NK-92 (cell line): ENCODE data around the gene TEX50.
"Not testable (repeated sequence)": the region's sequence is repeated elsewhere in the genome, so short reads cannot be mapped to it uniquely, and the experiment has no call there.

ENCODE experiments used
- DNase-seq: peaks from one replicate; lab custom pipeline; 2025; ENCODE audit not compliant: unreplicated experiment; lab: John Stamatoyannopoulos, UW

The TEX50 gene

DNA sequence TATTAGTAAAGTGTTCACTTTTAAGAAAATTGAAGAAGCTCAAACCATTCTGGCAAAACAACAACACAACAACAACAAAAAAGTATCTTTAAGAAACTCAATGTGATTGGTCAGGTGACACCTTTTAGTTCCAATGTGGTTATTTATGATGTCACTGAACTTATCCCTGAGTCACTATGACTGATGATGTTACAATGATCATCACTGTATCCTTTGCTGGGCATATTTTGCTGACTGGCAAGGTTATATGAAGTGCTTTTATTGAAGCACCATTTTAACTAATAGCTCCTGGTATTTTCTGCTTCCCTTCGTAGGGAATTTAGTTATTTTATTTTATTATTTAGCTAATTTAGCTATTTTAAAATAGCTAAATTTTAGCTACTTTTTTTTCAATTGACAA, at the start of gene TEX50:
Gene TEX50 (plus strand): TSS at position 223 of the 400 bp plus-strand sequence. CDS start 184 bp downstream, outside the sequence.
- DNase-seq = no peak

GRCh38 chr1:173590557-173590956, 44.6 kb upstream of the TEX50 start:
- DNase-seq = no peak

- not testable (repeated sequence) for DNase-seq
These were observed 44.0 kb upstream of the TEX50 start for GRCh38 chr1:173591138-173591537.

DNA sequence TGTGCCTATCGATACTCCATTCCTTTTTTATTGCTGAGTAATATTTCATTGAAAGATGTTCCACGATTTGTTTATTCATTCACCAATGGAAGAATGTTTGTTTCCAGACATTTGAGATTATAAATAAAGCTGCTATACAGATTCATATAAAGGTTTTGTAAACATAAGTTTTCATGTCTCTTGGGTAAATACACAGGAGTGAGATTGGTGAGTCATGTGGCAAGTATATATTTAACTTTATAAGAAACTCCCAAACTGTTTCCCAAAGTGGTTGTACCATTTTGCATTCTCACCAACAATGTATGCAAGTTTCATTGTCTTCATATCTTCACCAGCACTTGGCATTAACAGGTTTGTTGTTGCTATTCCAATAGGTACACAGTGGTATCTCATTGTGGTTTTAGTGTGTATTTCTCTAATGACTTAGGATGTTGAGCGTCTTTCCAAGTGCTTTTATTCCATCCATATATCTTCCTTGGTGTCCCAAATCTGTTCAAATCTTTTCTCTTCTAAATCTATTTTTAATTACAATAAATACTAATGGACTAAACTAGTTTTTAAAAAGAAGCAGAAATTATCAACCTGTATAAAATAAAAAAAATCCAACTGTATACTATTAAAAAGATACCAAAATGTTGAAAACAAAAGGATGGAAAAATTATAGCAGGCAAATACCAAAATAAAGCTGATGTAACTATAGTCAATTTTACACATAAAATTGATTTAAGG, 38.9 kb upstream of the TEX50 start:
- DNase-seq = no peak

DNA sequence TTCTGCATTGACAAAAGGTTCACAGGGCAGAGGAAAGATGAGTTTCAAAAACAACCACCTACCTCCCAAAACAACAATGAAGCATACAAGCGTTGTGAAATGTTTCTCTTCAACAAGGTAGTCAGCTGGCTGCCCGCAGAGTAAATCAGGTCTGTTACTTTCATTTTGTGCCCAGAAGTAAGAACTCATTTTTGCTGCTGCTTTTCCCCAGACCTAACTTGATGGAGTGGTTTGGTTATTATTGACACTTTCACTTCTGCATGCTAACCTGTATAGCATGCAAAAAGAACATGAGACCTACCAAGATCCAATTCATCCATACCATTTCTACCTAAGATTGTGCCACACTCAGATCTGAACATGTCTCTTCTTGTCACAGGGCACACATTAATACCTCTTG, 33.5 kb upstream of the TEX50 start:
- DNase-seq = no peak

DNA sequence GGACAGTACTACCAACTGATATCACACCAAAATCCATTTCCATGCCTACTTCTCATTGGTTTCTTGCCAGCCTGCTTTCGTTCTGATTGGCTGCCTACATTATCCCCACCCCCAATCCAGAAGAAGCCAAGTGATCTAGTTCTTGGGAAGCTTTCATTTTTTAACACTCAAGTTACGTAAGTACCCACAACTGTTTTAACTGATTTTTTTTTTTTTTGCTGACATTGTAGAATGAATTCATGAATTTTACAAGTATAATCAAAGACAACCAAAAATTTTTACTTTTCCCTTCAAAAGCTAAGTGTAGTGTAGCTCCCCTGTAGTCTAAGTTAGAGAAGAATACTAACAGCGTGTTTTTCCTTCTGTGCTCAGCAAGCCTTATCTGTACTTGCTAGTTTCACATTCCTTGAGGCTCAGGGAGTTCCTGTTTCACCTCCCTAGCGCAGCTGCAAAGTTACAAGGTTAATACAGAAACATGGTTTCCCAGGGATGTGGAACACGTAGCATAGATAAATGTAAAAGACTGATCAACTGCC, 32.0 kb upstream of the TEX50 start, which contains the start of gene SLC9C2:
Gene SLC9C2 (minus strand): TSS at position 17 of the 536 bp plus-strand sequence. CDS start 1,296 bp downstream, outside the sequence.
- DNase-seq = no peak

DNA sequence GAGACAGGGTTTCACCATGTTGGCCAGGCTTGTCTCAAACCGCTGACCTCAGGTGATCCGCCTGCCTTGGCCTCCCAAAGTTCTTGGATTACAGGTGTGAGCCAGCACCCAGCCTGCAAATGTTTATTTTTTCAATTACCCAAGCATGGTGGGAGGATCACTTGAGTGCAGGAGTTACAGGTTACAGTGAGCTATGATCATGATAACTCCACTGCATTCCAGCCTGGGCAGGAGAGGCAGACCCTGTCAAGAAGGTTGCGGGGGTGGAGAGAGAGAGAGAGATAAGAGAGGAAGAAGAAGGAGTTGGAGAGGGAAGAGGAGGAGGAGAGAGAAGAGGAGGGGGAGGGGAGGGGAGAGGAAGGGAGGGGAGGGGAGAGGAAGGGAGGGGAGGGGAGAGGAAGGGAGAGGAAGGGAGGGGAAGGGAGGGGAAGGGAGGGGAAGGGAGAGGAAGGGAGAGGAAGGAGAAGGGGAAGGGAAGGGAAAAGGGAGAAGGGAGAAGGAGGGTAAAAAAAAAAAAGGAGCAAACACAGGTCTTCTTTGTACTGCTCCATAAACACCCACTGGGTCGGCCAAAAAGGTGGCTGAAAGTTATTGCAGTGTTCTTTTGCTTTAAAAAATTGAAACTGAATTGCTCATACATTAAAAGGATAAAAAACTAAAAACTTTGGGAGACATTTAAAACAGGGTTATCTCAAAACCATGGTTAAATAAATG, 26.5 kb upstream of the TEX50 start:
- DNase-seq = no peak

DNA sequence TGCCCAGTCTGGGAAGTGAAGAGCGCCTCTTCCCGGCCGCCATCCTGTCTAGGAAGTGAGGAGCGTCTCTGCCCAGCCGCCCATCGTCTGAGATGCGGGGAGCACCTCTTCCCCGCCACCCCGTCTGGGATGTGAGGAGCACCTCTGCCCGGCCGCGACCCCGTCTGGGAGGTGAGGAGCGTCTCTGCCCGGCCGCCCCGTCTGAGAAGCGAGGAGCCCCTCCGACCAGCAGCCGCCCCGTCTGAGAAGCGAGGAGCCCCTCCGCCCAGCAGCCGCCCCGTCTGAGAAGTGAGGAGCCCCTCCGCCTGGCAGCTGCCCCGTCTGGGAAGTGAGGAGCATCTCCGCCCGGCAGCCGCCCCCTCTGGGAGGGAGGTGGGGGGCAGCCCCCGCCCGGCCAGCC, 22.1 kb upstream of the TEX50 start:
- DNase-seq = not testable (repeated sequence)

GRCh38 chr1:173616859-173617258, 18.3 kb upstream of the TEX50 start:
- DNase-seq = no peak

DNA sequence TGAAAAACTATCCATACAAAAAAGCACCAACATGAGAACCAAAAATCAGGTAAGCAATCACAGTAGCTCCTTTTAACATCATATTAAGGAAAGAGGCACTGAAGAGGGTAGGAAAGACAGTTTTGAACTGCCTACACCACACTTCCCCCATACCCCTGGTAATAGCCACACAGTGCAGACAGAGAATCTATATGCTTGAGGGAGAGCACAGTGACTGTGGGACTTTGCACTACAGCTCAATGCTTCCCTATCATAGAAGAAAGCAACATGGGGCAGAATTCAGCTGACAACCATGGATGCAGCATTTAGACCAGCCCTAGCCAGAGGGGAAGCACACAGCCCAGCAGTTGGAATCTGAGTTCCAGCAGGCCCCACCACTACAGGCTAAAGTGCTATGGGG, 7.9 kb upstream of the TEX50 start:
- DNase-seq = no peak

DNA sequence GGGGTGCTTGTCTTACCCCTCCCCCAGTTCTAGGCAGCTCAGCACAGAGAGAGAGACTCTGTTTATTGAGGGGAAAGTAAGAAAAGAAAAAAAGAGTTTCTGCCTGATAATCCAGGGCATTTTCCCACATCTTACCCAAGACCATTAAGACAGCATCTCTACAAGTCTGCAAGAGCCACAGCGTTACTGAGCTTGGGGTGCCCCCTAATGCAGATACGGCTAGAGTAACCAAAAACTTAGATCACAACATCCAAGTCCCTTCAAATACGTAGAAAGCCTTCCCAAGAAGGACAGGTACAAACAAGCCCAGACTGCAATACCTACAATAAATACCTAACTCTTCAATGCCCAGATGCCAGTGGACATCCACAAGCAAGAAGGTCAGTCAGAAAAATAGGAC, 6.2 kb upstream of the TEX50 start:
- DNase-seq = no peak

DNA sequence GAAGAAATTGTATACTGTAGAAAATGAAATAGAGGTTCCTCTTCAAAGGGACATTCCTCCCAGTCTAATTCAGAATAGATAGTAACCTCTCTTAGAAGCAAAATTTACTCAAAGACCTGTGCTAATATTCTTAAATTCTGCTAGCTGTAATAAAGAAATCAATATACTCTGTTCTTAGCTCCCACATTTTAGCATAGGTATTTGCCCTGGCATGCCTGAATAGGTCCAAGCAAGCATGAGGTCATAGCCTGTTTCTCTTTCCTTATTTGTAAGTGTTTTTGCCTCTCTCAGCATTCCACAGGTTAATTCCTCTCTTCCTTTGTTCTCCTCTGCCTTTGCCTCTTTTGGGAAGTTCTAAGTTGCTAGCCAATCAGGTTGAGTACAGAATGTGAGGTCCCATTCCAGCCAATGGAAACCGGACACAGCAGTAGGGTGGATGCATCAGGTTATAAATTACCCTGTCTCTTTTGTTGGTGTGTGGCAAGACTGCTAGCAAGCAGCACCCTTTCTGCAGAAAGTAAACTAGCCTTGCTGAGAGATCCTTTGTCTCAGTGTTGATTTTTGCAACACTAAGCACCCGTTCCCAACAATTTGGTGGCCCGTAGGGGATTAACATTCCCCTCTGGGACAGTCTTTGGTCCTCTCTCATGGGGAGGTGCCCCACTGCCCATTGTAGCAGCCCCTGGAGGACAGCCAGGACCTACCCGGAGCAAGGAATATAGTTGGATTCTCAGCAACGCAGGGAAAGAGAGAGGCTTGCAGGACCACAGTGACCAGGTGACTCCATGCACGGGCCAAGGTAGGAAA, 2.3 kb downstream of the TEX50 start:
- DNase-seq = not testable (repeated sequence)

DNA sequence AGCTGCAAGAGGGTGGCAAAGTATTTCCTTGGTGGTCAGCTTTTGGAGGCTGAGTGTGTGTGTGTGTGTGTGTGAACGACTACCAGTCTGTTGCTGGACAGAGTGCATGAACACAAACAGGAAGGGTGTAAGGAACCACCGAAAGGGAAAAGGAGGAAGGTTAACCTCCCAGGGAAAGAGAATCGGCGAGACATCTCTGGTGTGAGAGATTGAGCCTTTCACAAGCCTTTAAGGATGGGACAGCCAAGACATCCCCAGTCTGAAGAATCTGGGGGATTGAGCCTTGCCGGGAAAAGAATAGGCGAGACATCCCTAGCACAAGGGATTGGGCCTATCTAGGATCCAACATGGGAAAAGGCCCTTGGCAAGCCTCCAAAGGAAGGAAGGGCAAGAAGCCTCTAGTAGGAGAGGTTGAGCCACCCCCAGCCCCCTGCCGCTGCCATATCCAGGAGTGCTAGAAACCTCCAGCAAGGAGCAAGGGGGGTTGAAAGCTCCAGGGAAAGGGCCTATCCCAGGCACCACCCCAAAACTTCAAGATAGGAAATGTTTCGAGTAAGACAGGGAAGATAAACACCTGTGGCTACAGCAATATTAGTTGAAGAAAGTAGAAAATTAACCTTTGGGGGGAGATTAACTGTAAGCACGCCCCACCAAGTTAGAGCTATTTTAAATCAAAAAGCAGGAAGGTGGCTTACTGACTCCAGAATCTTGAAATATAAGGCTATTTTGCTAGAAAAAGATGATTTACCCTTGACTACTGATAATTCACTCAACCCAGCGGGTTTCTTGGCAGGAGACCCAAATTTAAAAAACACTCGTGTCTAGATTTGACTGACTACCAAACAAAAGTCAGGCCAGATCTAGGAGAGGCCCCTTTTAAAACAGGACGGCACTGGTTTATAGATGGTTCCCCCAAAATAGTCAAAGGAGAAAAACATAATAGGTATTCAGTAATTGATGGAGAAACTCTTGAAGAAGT, 3.2 kb downstream of the TEX50 start:
- DNase-seq = no peak

- no peak for DNase-seq
These were observed 4.0 kb downstream of the TEX50 start for GRCh38 chr1:173639102-173639501.

GRCh38 chr1:173642450-173643139, 7.5 kb downstream of the TEX50 start:
- not testable (repeated sequence) for DNase-seq

DNA sequence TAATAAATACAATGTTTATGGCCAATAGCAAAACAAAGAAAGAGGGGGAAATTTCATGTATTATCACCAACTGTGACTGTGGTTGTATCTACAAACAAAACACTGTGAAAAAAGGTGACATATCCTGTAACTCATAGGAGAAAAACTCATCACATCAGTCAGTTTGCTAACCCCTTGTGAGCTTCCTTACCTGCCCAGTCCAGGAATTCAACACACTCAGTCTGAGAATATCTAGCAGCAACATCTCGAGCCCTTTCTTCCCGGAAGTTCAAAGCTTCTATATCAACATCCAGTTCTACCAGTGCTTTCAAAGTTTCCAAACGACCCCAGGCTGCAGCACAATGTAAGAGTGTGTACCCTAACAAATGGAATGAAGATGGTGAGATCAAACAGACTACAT, 11.5 kb downstream of the TEX50 start:
- DNase-seq = no peak

DNA sequence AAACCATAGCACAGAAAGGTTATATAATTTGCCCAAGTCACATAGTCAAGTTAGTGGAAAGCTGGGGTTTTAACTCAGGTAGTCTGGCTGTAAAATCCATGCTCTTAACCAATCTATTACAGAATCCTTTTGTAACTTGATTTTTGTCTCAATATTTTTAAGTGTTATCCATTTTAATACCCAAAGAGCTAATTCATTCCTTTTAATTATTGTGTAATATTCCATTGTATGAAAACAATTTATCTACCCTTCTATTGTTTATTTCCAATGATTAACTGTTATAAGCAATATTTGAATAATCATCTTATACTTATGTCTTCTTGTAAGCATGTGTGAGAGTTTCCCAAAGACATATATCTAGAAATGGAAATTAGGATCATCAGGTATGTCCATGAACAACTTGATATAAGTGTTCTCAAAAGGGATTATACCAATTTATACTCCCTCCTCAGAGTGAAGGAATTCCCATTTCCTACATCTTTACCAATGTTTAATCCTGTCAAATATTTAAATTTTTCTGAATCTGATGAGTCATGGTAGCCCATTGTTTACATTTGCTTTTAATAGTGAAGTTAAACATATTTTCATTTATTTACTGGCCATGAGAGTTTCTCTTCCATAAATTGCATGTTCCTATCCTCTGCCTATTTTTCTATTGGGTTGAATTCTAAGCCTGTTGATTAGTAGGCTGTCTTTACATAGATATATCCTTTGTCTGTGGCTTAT, 13.9 kb downstream of the TEX50 start:
- no peak for DNase-seq

DNA sequence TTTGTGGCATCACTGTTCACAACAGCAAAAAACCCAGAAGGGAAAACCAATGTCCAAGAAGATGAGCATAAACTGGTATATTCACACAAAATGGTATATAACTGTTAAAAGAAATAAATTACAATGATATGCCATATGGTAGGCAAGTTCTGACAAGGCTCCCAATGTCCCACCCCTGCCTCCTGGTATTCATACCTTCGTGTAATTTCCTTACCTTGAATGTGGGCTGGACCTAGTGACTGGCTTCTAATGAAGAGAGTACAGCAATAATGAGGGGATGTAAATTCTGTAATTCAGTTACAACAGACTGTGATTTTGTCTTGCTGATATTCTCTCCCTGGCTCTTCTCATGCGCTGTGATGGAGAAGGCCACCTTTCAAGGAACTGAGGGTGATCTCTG, 25.2 kb downstream of the TEX50 start:
- no peak for DNase-seq

DNA sequence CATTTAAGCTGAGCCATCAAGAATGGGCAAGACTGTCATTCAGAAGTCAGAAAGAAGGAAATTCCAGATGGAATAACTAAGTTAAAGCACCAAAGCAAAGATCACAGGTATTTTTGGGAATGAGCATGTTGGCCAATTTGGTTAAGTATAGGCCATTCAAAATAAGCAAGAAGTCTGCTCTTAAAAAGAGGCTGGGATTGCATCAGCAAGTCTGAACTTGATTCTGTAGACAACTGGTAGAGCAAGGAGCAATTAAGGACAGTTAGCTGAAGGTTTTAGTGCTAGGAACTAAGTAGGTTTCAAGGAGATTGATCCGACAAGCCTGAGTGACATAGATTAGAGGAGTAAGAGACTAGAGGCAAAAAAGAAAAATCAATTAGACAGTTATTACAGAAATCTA, 26.1 kb downstream of the TEX50 start:
- no peak for DNase-seq
